ENCODE data around the gene FBXL5.

FBXL5 gene

GRCh38 chr4:15696866-15697265 lies 41.7 kb upstream of the FBXL5 start:
- Histone ChIP-seq H3K4me1 (ENCODE audit: control insufficient read depth in 2 of 2, insufficient read depth in 1 of 2, low read depth in 1 of 2, low read length in 2 of 2) (peaks cover 0 to 4% of the 10 kb centered on the region in 2 donors), H2BK12ac (ENCODE audit: low read length) (no peak overlapping the region), H3K79me1 (ENCODE audit: low read depth, low read length) (no peaks in the 10 kb centered on the region), H3K9me3 (replicated peaks in 1 of 2; ENCODE audit: control insufficient read depth in 2 of 2, insufficient read depth in 1 of 2, low read depth in 1 of 2, low read length in 2 of 2) (peaks cover 0 to 11% of the 10 kb centered on the region in 2 donors), H3K9ac (ENCODE audit: low read depth, low read length, poor library complexity) (no peak overlapping the region), H2BK120ac (ENCODE audit: low read depth, low read length) (no peak overlapping the region), H3K27ac (replicated peaks; ENCODE audit: low read length) (no peak overlapping the region), H3K4me3 (ENCODE audit: low read length in 2 of 2) (no peak overlapping the region), H3K4ac (ENCODE audit: low read length) (no peak overlapping the region), H4K91ac (ENCODE audit: low read depth, low read length, poor library complexity) (no peak overlapping the region), H3K14ac (ENCODE audit: low read length) (no peak overlapping the region), H3K36me3 (replicated peaks in 1 of 2; ENCODE audit: control insufficient read depth in 2 of 2, insufficient read depth in 2 of 2, low read length in 2 of 2) (no peaks in the 10 kb centered on the region), H2AK5ac (ENCODE audit: low read depth, low read length) (no peak overlapping the region), H3K18ac (ENCODE audit: low read length) (no peak overlapping the region), H3K27me3 (ENCODE audit: control insufficient read depth in 3 of 3, insufficient read depth in 3 of 3, low read depth in 1 of 3, low read length in 3 of 3) (no peaks in the 10 kb centered on the region), H4K8ac (ENCODE audit: low read depth, low read length) (no peak overlapping the region), H2AFZ (ENCODE audit: low read length) (no peak overlapping the region), H3K4me2 (ENCODE audit: insufficient read depth, low read length, poor library complexity, severe bottlenecking) (no peak overlapping the region), H2BK15ac (ENCODE audit: low read length) (no peak overlapping the region), H3K23ac (ENCODE audit: low read depth, low read length, poor library complexity) (no peak overlapping the region), H2BK5ac (ENCODE audit: low read length) (no peak overlapping the region)
- no peak for DNase-seq (ENCODE audit: low spot score)
- no CpG with 5 or more reads among the region's 1 CpG for WGBS, 2 donors (ENCODE audit: extremely low coverage in 2 of 2, insufficient read length in 2 of 2, insufficient replicate concordance in 1 of 2)

- H3K4me2 ChIP-seq (ENCODE audit: insufficient read depth, low read length, poor library complexity, severe bottlenecking), result no peak overlapping the region
- no peak overlapping the region for H2BK120ac ChIP-seq (ENCODE audit: low read depth, low read length)
- H3K9ac ChIP-seq (ENCODE audit: low read depth, low read length, poor library complexity), result no peak overlapping the region
- no peak overlapping the region for H4K8ac ChIP-seq (ENCODE audit: low read depth, low read length)
- H3K14ac ChIP-seq (ENCODE audit: low read length), result no peak overlapping the region
- H3K27ac ChIP-seq (replicated peaks; ENCODE audit: low read length), result peak overlapping the region; percentile 52
- no peak overlapping the region for H2BK5ac ChIP-seq (ENCODE audit: low read length)
- H3K23ac ChIP-seq (ENCODE audit: low read depth, low read length, poor library complexity), result peak overlapping the region; percentile 25
- H3K4me1 ChIP-seq (ENCODE audit: control insufficient read depth in 2 of 2, insufficient read depth in 1 of 2, low read depth in 1 of 2, low read length in 2 of 2), result peaks cover 4 to 9% of the 10 kb centered on the region in 2 donors
- no peak overlapping the region for H3K4me3 ChIP-seq (ENCODE audit: low read length in 2 of 2)
- WGBS, 2 donors (ENCODE audit: extremely low coverage in 2 of 2, insufficient read length in 2 of 2, insufficient replicate concordance in 1 of 2), result no CpG with 5 or more reads among the region's 3 CpGs
- no peak overlapping the region for H3K4ac ChIP-seq (ENCODE audit: low read length)
- H2BK12ac ChIP-seq (ENCODE audit: low read length), result no peak overlapping the region
- peaks cover 0 to 11% of the 10 kb centered on the region in 2 donors for H3K9me3 ChIP-seq (replicated peaks in 1 of 2; ENCODE audit: control insufficient read depth in 2 of 2, insufficient read depth in 1 of 2, low read depth in 1 of 2, low read length in 2 of 2)
- no peaks in the 10 kb centered on the region for H3K79me1 ChIP-seq (ENCODE audit: low read depth, low read length)
- H2AK5ac ChIP-seq (ENCODE audit: low read depth, low read length), result no peak overlapping the region
- no peaks in the 10 kb centered on the region for H3K27me3 ChIP-seq (ENCODE audit: control insufficient read depth in 3 of 3, insufficient read depth in 3 of 3, low read depth in 1 of 3, low read length in 3 of 3)
- no peak overlapping the region for H2BK15ac ChIP-seq (ENCODE audit: low read length)
- no peak for DNase-seq (ENCODE audit: low spot score)
- H2AFZ ChIP-seq (ENCODE audit: low read length), result no peak overlapping the region
- no peak overlapping the region for H4K91ac ChIP-seq (ENCODE audit: low read depth, low read length, poor library complexity)
- H3K18ac ChIP-seq (ENCODE audit: low read length), result no peak overlapping the region
- peaks cover 0 to under 1% of the 10 kb centered on the region in 2 donors for H3K36me3 ChIP-seq (replicated peaks in 1 of 2; ENCODE audit: control insufficient read depth in 2 of 2, insufficient read depth in 2 of 2, low read length in 2 of 2)
Measured at GRCh38 chr4:15695729-15696128, 40.6 kb upstream of the FBXL5 start.

GRCh38 chr4:15695240-15695699 lies 40.1 kb upstream of the FBXL5 start:
- no peak overlapping the region for H2BK12ac ChIP-seq (ENCODE audit: low read length)
- no peak overlapping the region for H3K4me2 ChIP-seq (ENCODE audit: insufficient read depth, low read length, poor library complexity, severe bottlenecking)
- H3K14ac ChIP-seq (ENCODE audit: low read length), result no peak overlapping the region
- no peak overlapping the region for H2BK5ac ChIP-seq (ENCODE audit: low read length)
- no peaks in the 10 kb centered on the region for H3K79me1 ChIP-seq (ENCODE audit: low read depth, low read length)
- WGBS, 2 donors (ENCODE audit: extremely low coverage in 2 of 2, insufficient read length in 2 of 2, insufficient replicate concordance in 1 of 2), result no CpG with 5 or more reads among the region's 10 CpGs
- H2BK15ac ChIP-seq (ENCODE audit: low read length), result no peak overlapping the region
- peak overlapping the region; percentile 30 for H3K18ac ChIP-seq (ENCODE audit: low read length)
- H3K27me3 ChIP-seq (ENCODE audit: control insufficient read depth in 3 of 3, insufficient read depth in 3 of 3, low read depth in 1 of 3, low read length in 3 of 3), result no peaks in the 10 kb centered on the region
- DNase-seq (ENCODE audit: low spot score), result peak; percentile 18
- peaks cover 7 to 11% of the 10 kb centered on the region in 2 donors for H3K4me1 ChIP-seq (ENCODE audit: control insufficient read depth in 2 of 2, insufficient read depth in 1 of 2, low read depth in 1 of 2, low read length in 2 of 2)
- H4K91ac ChIP-seq (ENCODE audit: low read depth, low read length, poor library complexity), result no peak overlapping the region
- H2AK5ac ChIP-seq (ENCODE audit: low read depth, low read length), result no peak overlapping the region
- H3K36me3 ChIP-seq (replicated peaks in 1 of 2; ENCODE audit: control insufficient read depth in 2 of 2, insufficient read depth in 2 of 2, low read length in 2 of 2), result peaks cover 0 to 4% of the 10 kb centered on the region in 2 donors
- H4K8ac ChIP-seq (ENCODE audit: low read depth, low read length), result no peak overlapping the region
- H3K4me3 ChIP-seq (ENCODE audit: low read length in 2 of 2), result no peak overlapping the region
- no peak overlapping the region for H2BK120ac ChIP-seq (ENCODE audit: low read depth, low read length)
- no peak overlapping the region for H2AFZ ChIP-seq (ENCODE audit: low read length)
- H3K27ac ChIP-seq (replicated peaks; ENCODE audit: low read length), result peak overlapping the region; percentile 52
- H3K23ac ChIP-seq (ENCODE audit: low read depth, low read length, poor library complexity), result peak overlapping the region; percentile 25
- H3K9me3 ChIP-seq (replicated peaks in 1 of 2; ENCODE audit: control insufficient read depth in 2 of 2, insufficient read depth in 1 of 2, low read depth in 1 of 2, low read length in 2 of 2), result peaks cover 0 to 11% of the 10 kb centered on the region in 2 donors
- no peak overlapping the region for H3K4ac ChIP-seq (ENCODE audit: low read length)
- H3K9ac ChIP-seq (ENCODE audit: low read depth, low read length, poor library complexity), result no peak overlapping the region

GRCh38 chr4:15694431-15694830 lies 39.3 kb upstream of the FBXL5 start:
- no CpG with 5 or more reads among the region's 4 CpGs for WGBS, 2 donors (ENCODE audit: extremely low coverage in 2 of 2, insufficient read length in 2 of 2, insufficient replicate concordance in 1 of 2)

More at GRCh38 chr4:15694431-15694830, 39.3 kb upstream of the FBXL5 start:
- Histone ChIP-seq H3K9me3 (replicated peaks in 1 of 2; ENCODE audit: control insufficient read depth in 2 of 2, insufficient read depth in 1 of 2, low read depth in 1 of 2, low read length in 2 of 2) (peaks cover 0 to 11% of the 10 kb centered on the region in 2 donors), H3K23ac (ENCODE audit: low read depth, low read length, poor library complexity) (no peak overlapping the region), H2BK12ac (ENCODE audit: low read length) (no peak overlapping the region), H4K91ac (ENCODE audit: low read depth, low read length, poor library complexity) (no peak overlapping the region), H2BK5ac (ENCODE audit: low read length) (no peak overlapping the region), H3K9ac (ENCODE audit: low read depth, low read length, poor library complexity) (no peak overlapping the region), H3K4me3 (ENCODE audit: low read length in 2 of 2) (no peak overlapping the region), H3K4me1 (ENCODE audit: control insufficient read depth in 2 of 2, insufficient read depth in 1 of 2, low read depth in 1 of 2, low read length in 2 of 2) (peaks cover 11 to 13% of the 10 kb centered on the region in 2 donors), H3K4ac (ENCODE audit: low read length) (no peak overlapping the region), H3K14ac (ENCODE audit: low read length) (no peak overlapping the region), H3K18ac (ENCODE audit: low read length) (no peak overlapping the region), H3K27me3 (ENCODE audit: control insufficient read depth in 3 of 3, insufficient read depth in 3 of 3, low read depth in 1 of 3, low read length in 3 of 3) (no peaks in the 10 kb centered on the region), H3K4me2 (ENCODE audit: insufficient read depth, low read length, poor library complexity, severe bottlenecking) (no peak overlapping the region), H3K79me1 (ENCODE audit: low read depth, low read length) (no peaks in the 10 kb centered on the region), H2AK5ac (ENCODE audit: low read depth, low read length) (no peak overlapping the region), H4K8ac (ENCODE audit: low read depth, low read length) (no peak overlapping the region), H2BK120ac (ENCODE audit: low read depth, low read length) (no peak overlapping the region), H3K36me3 (replicated peaks in 1 of 2; ENCODE audit: control insufficient read depth in 2 of 2, insufficient read depth in 2 of 2, low read length in 2 of 2) (peaks cover 0 to 11% of the 10 kb centered on the region in 2 donors), H3K27ac (replicated peaks; ENCODE audit: low read length) (peak overlapping the region; percentile 16), H2BK15ac (ENCODE audit: low read length) (no peak overlapping the region), H2AFZ (ENCODE audit: low read length) (no peak overlapping the region)
- no peak for DNase-seq (ENCODE audit: low spot score)
